Endothelial cell (in vitro differentiated cells): ENCODE results near the gene CCL13. TPM values are rescaled to one million over a fixed set of nuclear protein-coding genes. Genes with fewer than 3 reads are reported as not detected.

Source experiments
- DNase-seq: peaks from one replicate; pipeline ENCODE4 v3.0.0; 2021; ENCODE audit warnings: low spot score
- H3K27ac Mint-ChIP-seq: one replicate; pipeline ENCODE4 v1.8.0; 2021; ENCODE audit warnings: mixed read lengths, inconsistent platforms; ENCODE audit not compliant: unreplicated experiment
- H3K27me3 Mint-ChIP-seq: one replicate; pipeline ENCODE4 v1.8.0; 2021; ENCODE audit warnings: mild to moderate bottlenecking, moderate library complexity, mixed read lengths, inconsistent platforms; ENCODE audit not compliant: unreplicated experiment
- H3K36me3 Mint-ChIP-seq: one replicate; pipeline ENCODE4 v1.8.0; 2021; ENCODE audit warnings: mild to moderate bottlenecking, low read depth, mixed read lengths, inconsistent platforms; ENCODE audit not compliant: unreplicated experiment
- H3K4me1 Mint-ChIP-seq: one replicate; pipeline ENCODE4 v1.8.0; 2021; ENCODE audit warnings: mild to moderate bottlenecking, mixed read lengths, inconsistent platforms; ENCODE audit not compliant: unreplicated experiment
- H3K4me3 Mint-ChIP-seq: one replicate; pipeline ENCODE4 v1.8.0; 2021; ENCODE audit warnings: mild to moderate bottlenecking, mixed read lengths, inconsistent platforms; ENCODE audit not compliant: unreplicated experiment
- H3K9me3 Mint-ChIP-seq: one replicate; pipeline ENCODE4 v1.8.0; 2021; ENCODE audit warnings: mixed read lengths, inconsistent platforms; ENCODE audit not compliant: unreplicated experiment
- CTCF ChIP-seq: fragments of 200-600 bp; sonication (generic); IDR thresholded peaks from one replicate; pipeline ENCODE4 v1.5.0; 2021; ENCODE audit warnings: antibody characterized with exemption; ENCODE audit not compliant: unreplicated experiment
- total RNA-seq: library from RNA; stranded (reverse); fragmentation: NEBNext Ultra II Directional; extraction: Animal tissue kit (Norgen Biotek cat#: 25700); gene quantifications from one replicate; pipeline ENCODE4 v1.2.1, GENCODE V29; 2021; ENCODE audit not compliant: unreplicated experiment

CCL13 gene
- total RNA-seq, 1 donor from 2014 or later = not detected

- no peak for DNase-seq
- H3K4me3 Mint-ChIP-seq = no peak overlapping the region
- H3K9me3 Mint-ChIP-seq = no peaks in the 10 kb centered on the region
- no peaks in the 10 kb centered on the region for H3K36me3 Mint-ChIP-seq
- no peak for TF ChIP-seq CTCF
- H3K27ac Mint-ChIP-seq = no peak overlapping the region
- H3K27me3 Mint-ChIP-seq = no peaks in the 10 kb centered on the region
- H3K4me1 Mint-ChIP-seq = no peaks in the 10 kb centered on the region
Measured at GRCh38 chr17:34351096-34351495, 5.2 kb upstream of the CCL13 start.

GRCh38 chr17:34352191-34352590 is 4.1 kb upstream of the CCL13 start:
- TF ChIP-seq CTCF = no peak
- Mint-ChIP-seq H3K27me3 (no peaks in the 10 kb centered on the region), H3K9me3 (no peaks in the 10 kb centered on the region), H3K36me3 (no peaks in the 10 kb centered on the region), H3K27ac (no peak overlapping the region), H3K4me1 (no peaks in the 10 kb centered on the region), H3K4me3 (no peak overlapping the region)
- no peak for DNase-seq

GRCh38 chr17:34354637-34355036 is 1.6 kb upstream of the CCL13 start:
- DNase-seq = no peak
- H3K27ac Mint-ChIP-seq = no peak overlapping the region
- H3K27me3 Mint-ChIP-seq = no peaks in the 10 kb centered on the region
- H3K4me3 Mint-ChIP-seq = no peak overlapping the region
- no peak for TF ChIP-seq CTCF
- H3K4me1 Mint-ChIP-seq = no peaks in the 10 kb centered on the region
- no peaks in the 10 kb centered on the region for H3K9me3 Mint-ChIP-seq
- no peaks in the 10 kb centered on the region for H3K36me3 Mint-ChIP-seq

GRCh38 chr17:34357398-34357797 is 1.1 kb downstream of the CCL13 start:
- peaks cover 4% of the 10 kb centered on the region for H3K4me1 Mint-ChIP-seq
- H3K4me3 Mint-ChIP-seq = no peak overlapping the region
- TF ChIP-seq CTCF = no peak
- no peak overlapping the region for H3K27ac Mint-ChIP-seq
- peaks cover 2% of the 10 kb centered on the region for H3K27me3 Mint-ChIP-seq
- no peaks in the 10 kb centered on the region for H3K36me3 Mint-ChIP-seq
- no peaks in the 10 kb centered on the region for H3K9me3 Mint-ChIP-seq
- no peak for DNase-seq

GRCh38 chr17:34358631-34359030 is 2.4 kb downstream of the CCL13 start:
- peaks cover 4% of the 10 kb centered on the region for H3K4me1 Mint-ChIP-seq
- no peaks in the 10 kb centered on the region for H3K36me3 Mint-ChIP-seq
- DNase-seq = no peak
- H3K9me3 Mint-ChIP-seq = no peaks in the 10 kb centered on the region
- peaks cover 2% of the 10 kb centered on the region for H3K27me3 Mint-ChIP-seq
- TF ChIP-seq CTCF = no peak
- no peak overlapping the region for H3K4me3 Mint-ChIP-seq
- no peak overlapping the region for H3K27ac Mint-ChIP-seq
